CD4-positive, alpha-beta T cell treated with Interleukin-10 for 1 hour (primary cell): ENCODE data around the gene CDON.
A peak's percentile ranks its signal among the peaks of the same experiment; 100 is the strongest.

Experiments
- DNase-seq: peaks from one replicate; pipeline ENCODE4 v3.0.0-alpha.2; 2020

Gene CDON

GRCh38 chr11:126083829-126084607, 21.4 kb upstream of the CDON start:
- DNase-seq, result peak; percentile 46

- DNase-seq, result no peak
These were observed 19.8 kb upstream of the CDON start for GRCh38 chr11:126082251-126083109.

GRCh38 chr11:126081915-126082250, 19.2 kb upstream of the CDON start:
- DNase-seq, result no peak

GRCh38 chr11:126080161-126080941, 17.7 kb upstream of the CDON start:
- DNase-seq, result no peak

- no peak for DNase-seq
These were observed 17.0 kb upstream of the CDON start for GRCh38 chr11:126079621-126080124.

GRCh38 chr11:126076641-126077040, 14.0 kb upstream of the CDON start:
- DNase-seq, result no peak

GRCh38 chr11:126072801-126073594, 10.3 kb upstream of the CDON start:
- DNase-seq, result no peak

- no peak for DNase-seq
These were observed 9.6 kb upstream of the CDON start for GRCh38 chr11:126072141-126072741.

- no peak for DNase-seq
These were observed 814 bp upstream of the CDON start for GRCh38 chr11:126063507-126063852.

GRCh38 chr11:126061707-126062678, 673 bp downstream of the CDON start:
- DNase-seq, result peak; percentile 21

- no peak for DNase-seq
These were observed 1.9 kb downstream of the CDON start for GRCh38 chr11:126060757-126061171.

- DNase-seq, result no peak
These were observed 3.4 kb downstream of the CDON start for GRCh38 chr11:126059238-126059781.

- no peak for DNase-seq
These were observed 4.4 kb downstream of the CDON start for GRCh38 chr11:126058105-126058874.

- no peak for DNase-seq
These were observed 7.8 kb downstream of the CDON start for GRCh38 chr11:126054882-126055281.

GRCh38 chr11:126054408-126054807, 8.3 kb downstream of the CDON start:
- no peak for DNase-seq

GRCh38 chr11:126053415-126054286, 9.0 kb downstream of the CDON start:
- no peak for DNase-seq

- no peak for DNase-seq
These were observed 11.5 kb downstream of the CDON start for GRCh38 chr11:126051117-126051516.

GRCh38 chr11:126049159-126049558, 13.5 kb downstream of the CDON start:
- no peak for DNase-seq

- no peak for DNase-seq
These were observed 14.5 kb downstream of the CDON start for GRCh38 chr11:126048197-126048596.
